HepG2 (cell line): ENCODE results near the gene TFEB. TPM values are rescaled to one million over a fixed set of nuclear protein-coding genes. Genes with fewer than 3 reads are reported as not detected.

Experiments
- AGO2 ChIP-seq: fragments of 200-400 bp; formaldehyde crosslinking; optimal IDR thresholded peaks from 2 replicates; pipeline ENCODE3; 2017; ENCODE audit warnings: mild to moderate bottlenecking, low read depth, low read length, moderate library complexity
- ATM ChIP-seq: fragments of 450-650 bp; IDR thresholded peaks from 2 replicates; pipeline ENCODE4 v1.7.1; 2017; ENCODE audit warnings: mild to moderate bottlenecking, borderline replicate concordance
- FOXO1 ChIP-seq: sonication (generic); formaldehyde crosslinking; IDR thresholded peaks from 2 replicates; pipeline ENCODE4 v1.4.0; 2020; ENCODE audit warnings: missing genetic modification reagents
- HES4 ChIP-seq: sonication (generic); formaldehyde crosslinking; IDR thresholded peaks from 2 replicates; pipeline ENCODE4 v1.9.0; 2021; ENCODE audit warnings: mild to moderate bottlenecking, missing genetic modification reagents, borderline replicate concordance
- HMGA1 ChIP-seq: sonication (generic); formaldehyde crosslinking; conservative IDR thresholded peaks from 2 replicates; pipeline ENCODE4 v1.4.0; 2020; ENCODE audit warnings: missing genetic modification reagents
- HOXA9 ChIP-seq: sonication (generic); formaldehyde crosslinking; IDR thresholded peaks from 2 replicates; pipeline ENCODE4 v1.8.1; 2022; ENCODE audit warnings: missing genetic modification reagents, mild to moderate bottlenecking, moderate library complexity, borderline replicate concordance
- MAF1 ChIP-seq: sonication (generic); formaldehyde crosslinking; IDR thresholded peaks from 2 replicates; pipeline ENCODE4 v1.5.0; 2020; ENCODE audit warnings: missing genetic modification reagents, borderline replicate concordance
- MATR3 ChIP-seq: sonication (generic); formaldehyde crosslinking; IDR thresholded peaks from 2 replicates; pipeline ENCODE4 v1.4.0; 2020; ENCODE audit warnings: missing genetic modification reagents
- MYC ChIP-seq: sonication (generic); formaldehyde crosslinking; IDR thresholded peaks from 2 replicates; pipeline ENCODE4 v1.9.0; 2021; ENCODE audit warnings: missing genetic modification reagents, borderline replicate concordance
- RBFOX2 ChIP-seq: fragments of 200-400 bp; formaldehyde crosslinking; IDR thresholded peaks from 2 replicates; pipeline ENCODE4 v1.6.1; 2017; ENCODE audit warnings: low read depth, mild to moderate bottlenecking, low read length
- RCOR2 ChIP-seq: IDR thresholded peaks from 2 replicates; pipeline ENCODE4 v1.6.1; 2016; ENCODE audit warnings: missing biosample characterization, missing genetic modification reagents
- RXRA ChIP-seq: sonication (generic); formaldehyde crosslinking; IDR thresholded peaks from 2 replicates; pipeline ENCODE4 v1.5.1; 2020; ENCODE audit warnings: missing genetic modification reagents
- SALL2 ChIP-seq: sonication (generic); formaldehyde crosslinking; IDR thresholded peaks from 2 replicates; pipeline ENCODE4 v1.8.1; 2023; ENCODE audit warnings: mild to moderate bottlenecking, missing genetic modification reagents, inconsistent platforms
- SIN3B ChIP-seq: fragments of 150-350 bp; IDR thresholded peaks from 2 replicates; pipeline ENCODE4 v1.6.1; 2014; ENCODE audit warnings: low read length
- SMC3 ChIP-seq: IDR thresholded peaks from 2 replicates; pipeline ENCODE4 v1.6.1; 2011; ENCODE audit warnings: low read length, improper control_type of control experiment
- SOX6 ChIP-seq, 2 experiments: fragments of 450-650 bp in 1 of 2; sonication (generic) in 1 of 2; formaldehyde crosslinking in 1 of 2; IDR thresholded peaks; 2 replicates each; pipeline versions ENCODE4 v1.4.0 to v1.6.1; 2017 to 2020; ENCODE audit warnings: antibody characterized with exemption in 1 of 2, mild to moderate bottlenecking in 1 of 2, missing genetic modification reagents in 1 of 2
- U2AF2 ChIP-seq: fragments of 200-400 bp; formaldehyde crosslinking; IDR thresholded peaks from 2 replicates; pipeline ENCODE4 v1.6.1; 2017; ENCODE audit warnings: low read depth, mild to moderate bottlenecking, low read length
- ZNF3 ChIP-seq: IDR thresholded peaks from 2 replicates; pipeline ENCODE4 v1.7.0; 2017; ENCODE audit warnings: inconsistent platforms
- ZNF333 ChIP-seq: sonication (generic); formaldehyde crosslinking; IDR thresholded peaks from 2 replicates; pipeline ENCODE4 v1.4.0; 2020; ENCODE audit warnings: mild to moderate bottlenecking, missing genetic modification reagents, borderline replicate concordance
- ZNF382 ChIP-seq: sonication (generic); formaldehyde crosslinking; IDR thresholded peaks from 2 replicates; pipeline ENCODE4 v1.5.0; 2020; ENCODE audit warnings: missing genetic modification reagents, mild to moderate bottlenecking, borderline replicate concordance
- ZNF614 ChIP-seq: IDR thresholded peaks from 2 replicates; pipeline ENCODE4 v1.6.1; 2018; ENCODE audit warnings: missing biosample characterization, missing genetic modification reagents, inconsistent platforms, borderline replicate concordance
- ZNF709 ChIP-seq: sonication (generic); formaldehyde crosslinking; IDR thresholded peaks from 2 replicates; pipeline ENCODE4 v1.5.0; 2020; ENCODE audit warnings: mild to moderate bottlenecking, missing genetic modification reagents
- ZNF777 ChIP-seq: sonication (generic); formaldehyde crosslinking; IDR thresholded peaks from 2 replicates; pipeline ENCODE4 v1.4.0; 2020; ENCODE audit warnings: missing genetic modification reagents
- ZNF878 ChIP-seq: sonication (generic); formaldehyde crosslinking; IDR thresholded peaks from 2 replicates; pipeline ENCODE4 v1.8.1; 2023; ENCODE audit warnings: mild to moderate bottlenecking, missing genetic modification reagents, moderate library complexity
- ZSCAN12 ChIP-seq: sonication (generic); formaldehyde crosslinking; IDR thresholded peaks from 2 replicates; pipeline ENCODE4 v1.9.0; 2021; ENCODE audit warnings: mild to moderate bottlenecking, missing genetic modification reagents
- ZSCAN21 ChIP-seq: sonication (generic); formaldehyde crosslinking; IDR thresholded peaks from 2 replicates; pipeline ENCODE4 v1.8.0; 2022; ENCODE audit warnings: mild to moderate bottlenecking, missing genetic modification reagents, moderate library complexity, borderline replicate concordance
- polyA plus RNA-seq, 8 experiments: library from polyadenylated mRNA; depleted of rRNA in 3 of 8; stranded (reverse) in 7 of 8; unstranded in 1 of 8; fragments of >200 nt; fragmentation: Illumina TruSeq in 4 of 8; extraction: Trizol in 4 of 8; gene quantifications; 2 replicates each; pipeline versions ENCODE4 v1.2.1 to v1.2.3, GENCODE V29; 2011 to 2016; ENCODE audit warnings: low read depth in 4 of 8, missing spikeins in 1 of 8, mixed read lengths in 1 of 8; ENCODE audit not compliant: insufficient read depth in 1 of 8
- total RNA-seq, 5 experiments: library from RNA; depleted of rRNA; stranded (reverse); fragments of >200 nt; fragmentation: Illumina TruSeq; extraction: Trizol; gene quantifications; 2 replicates each; pipeline ENCODE4 v1.2.3, GENCODE V29; 2016; ENCODE audit warnings: low read depth in 1 of 5
- TF ChIP-seq, protein P1 (sequence below): IDR thresholded peaks from 2 replicates; pipeline ENCODE4 v1.6.1; 2016; ENCODE audit warnings: low read depth, borderline replicate concordance
- TF ChIP-seq, protein P2 (sequence below): sonication (generic); formaldehyde crosslinking; IDR thresholded peaks from 2 replicates; pipeline ENCODE4 v1.5.0; 2020; ENCODE audit warnings: mild to moderate bottlenecking, missing genetic modification reagents, moderate library complexity
- TF ChIP-seq, protein P3 (sequence below): sonication (generic); formaldehyde crosslinking; IDR thresholded peaks from 2 replicates; pipeline ENCODE4 v1.5.0; 2020; ENCODE audit warnings: missing genetic modification reagents, mild to moderate bottlenecking, borderline replicate concordance

TFEB gene
- total and polyA plus RNA-seq, 2 of the 13 experiments (the other 11 are each of a cell fraction or from before 2014, with no cell fraction given), result 13.3 to 18.7 TPM

DNA sequence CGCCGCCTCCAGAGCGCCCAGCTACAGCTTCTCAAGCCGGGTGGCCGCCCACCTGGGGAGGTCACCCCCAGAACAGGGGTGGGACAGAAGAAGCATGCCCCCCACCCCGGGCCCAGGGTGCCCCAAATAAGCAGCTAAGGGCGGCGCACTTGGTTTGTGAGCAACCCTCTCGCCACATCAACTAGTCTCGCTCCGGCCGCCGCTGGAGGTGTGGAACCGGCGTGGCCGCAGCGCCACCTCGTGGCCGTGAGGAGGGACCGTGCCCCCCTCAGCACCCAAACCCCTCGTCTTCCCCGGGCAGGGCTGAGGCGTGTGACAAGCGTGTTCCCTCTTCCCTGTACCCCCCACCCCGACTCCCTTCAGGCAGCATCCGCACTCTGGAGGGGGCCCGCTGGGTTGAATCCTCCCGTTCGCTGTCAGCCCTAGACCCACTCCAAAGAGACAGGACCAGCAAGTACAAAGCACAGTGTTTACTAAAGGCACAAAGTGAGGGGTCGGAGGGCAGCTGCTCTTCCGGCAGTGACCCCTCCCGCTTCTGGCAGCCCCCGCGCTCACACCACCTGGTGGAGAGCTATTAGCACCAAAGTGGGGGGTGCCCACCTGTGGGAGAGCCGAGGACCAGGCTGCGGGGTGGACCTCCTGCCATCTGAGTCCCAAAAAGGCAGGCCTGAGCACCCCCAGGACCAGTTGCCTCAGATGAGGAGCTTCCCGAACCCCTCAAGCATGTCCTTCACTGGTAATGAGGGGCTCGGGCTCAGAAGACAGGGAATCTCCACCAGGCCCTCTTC lies 51.7 kb downstream of the TFEB start (continued):
- TF ChIP-seq ZNF614 (peak; percentile 48; the same call in 1 of the 2 replicates), ZNF777 (CRISPR knock-in tag) (no peak), ZNF709 (0 out of 2 replicates have a peak, but pooled peaks have one; percentile 71), SALL2 (CRISPR knock-in tag) (no peak), SMC3 (peak; percentile 60; the same call in 1 of the 2 replicates), RXRA (CRISPR knock-in tag) (no peak), U2AF2 (no peak), MYC (CRISPR knock-in tag) (peak; percentile 36; the same call in 1 of the 2 replicates), ATM (no peak), ZNF3 (CRISPR knock-in tag) (no peak), HOXA9 (no peak), RCOR2 (CRISPR knock-in tag) (no peak), SIN3B (no peak), MAF1 (CRISPR knock-in tag) (no peak), ZNF333 (CRISPR knock-in tag) (0 out of 2 replicates have a peak, but pooled peaks have one; percentile 56), FOXO1 (CRISPR knock-in tag) (peak; percentile 42), ZNF382 (CRISPR knock-in tag) (no peak), AGO2 (peak; percentile 98), HES4 (CRISPR knock-in tag) (no peak), MATR3 (no peak), RBFOX2 (peak; percentile 65), HMGA1 (CRISPR knock-in tag) (no peak), SOX6 (IDR thresholded peaks at IDR 0.05) (no peak), SOX6 (CRISPR knock-in tag; IDR thresholded peaks at IDR 0.05) (peak; percentile 45), ZSCAN12 (CRISPR knock-in tag) (no peak), ZSCAN21 (CRISPR knock-in tag) (peak; percentile 84), ZNF878 (CRISPR knock-in tag) (no peak)
- TF ChIP-seq, protein P1, sequence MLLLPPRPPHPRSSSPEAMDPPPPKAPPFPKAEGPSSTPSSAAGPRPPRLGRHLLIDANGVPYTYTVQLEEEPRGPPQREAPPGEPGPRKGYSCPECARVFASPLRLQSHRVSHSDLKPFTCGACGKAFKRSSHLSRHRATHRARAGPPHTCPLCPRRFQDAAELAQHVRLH (CRISPR knock-in tag), result 0 out of 2 replicates have a peak, but pooled peaks have one; percentile 43
- TF ChIP-seq, protein P2, sequence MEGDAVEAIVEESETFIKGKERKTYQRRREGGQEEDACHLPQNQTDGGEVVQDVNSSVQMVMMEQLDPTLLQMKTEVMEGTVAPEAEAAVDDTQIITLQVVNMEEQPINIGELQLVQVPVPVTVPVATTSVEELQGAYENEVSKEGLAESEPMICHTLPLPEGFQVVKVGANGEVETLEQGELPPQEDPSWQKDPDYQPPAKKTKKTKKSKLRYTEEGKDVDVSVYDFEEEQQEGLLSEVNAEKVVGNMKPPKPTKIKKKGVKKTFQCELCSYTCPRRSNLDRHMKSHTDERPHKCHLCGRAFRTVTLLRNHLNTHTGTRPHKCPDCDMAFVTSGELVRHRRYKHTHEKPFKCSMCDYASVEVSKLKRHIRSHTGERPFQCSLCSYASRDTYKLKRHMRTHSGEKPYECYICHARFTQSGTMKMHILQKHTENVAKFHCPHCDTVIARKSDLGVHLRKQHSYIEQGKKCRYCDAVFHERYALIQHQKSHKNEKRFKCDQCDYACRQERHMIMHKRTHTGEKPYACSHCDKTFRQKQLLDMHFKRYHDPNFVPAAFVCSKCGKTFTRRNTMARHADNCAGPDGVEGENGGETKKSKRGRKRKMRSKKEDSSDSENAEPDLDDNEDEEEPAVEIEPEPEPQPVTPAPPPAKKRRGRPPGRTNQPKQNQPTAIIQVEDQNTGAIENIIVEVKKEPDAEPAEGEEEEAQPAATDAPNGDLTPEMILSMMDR (CRISPR knock-in tag), result peak; percentile 100
- TF ChIP-seq, protein P3, sequence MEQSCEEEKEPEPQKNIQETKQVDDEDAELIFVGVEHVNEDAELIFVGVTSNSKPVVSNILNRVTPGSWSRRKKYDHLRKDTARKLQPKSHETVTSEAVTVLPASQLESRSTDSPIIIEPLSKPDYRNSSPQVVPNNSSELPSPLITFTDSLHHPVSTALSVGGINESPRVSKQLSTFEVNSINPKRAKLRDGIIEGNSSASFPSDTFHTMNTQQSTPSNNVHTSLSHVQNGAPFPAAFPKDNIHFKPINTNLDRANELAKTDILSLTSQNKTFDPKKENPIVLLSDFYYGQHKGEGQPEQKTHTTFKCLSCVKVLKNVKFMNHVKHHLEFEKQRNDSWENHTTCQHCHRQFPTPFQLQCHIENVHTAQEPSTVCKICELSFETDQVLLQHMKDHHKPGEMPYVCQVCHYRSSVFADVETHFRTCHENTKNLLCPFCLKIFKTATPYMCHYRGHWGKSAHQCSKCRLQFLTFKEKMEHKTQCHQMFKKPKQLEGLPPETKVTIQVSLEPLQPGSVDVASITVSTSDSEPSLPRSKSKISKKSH (CRISPR knock-in tag), result peak; percentile 39; the same call in 1 of the 2 replicates
